Neural cell (in vitro differentiated cells): Measurements from ENCODE around the gene SMCO1.

ENCODE experiments used
- EP300 ChIP-seq: fragments of 450-650 bp; conservative IDR thresholded peaks from 2 replicates; pipeline ENCODE4 v1.6.1; 2014; ENCODE audit warnings: antibody characterized with exemption, mild to moderate bottlenecking, moderate library complexity; ENCODE audit not compliant: poor library complexity, severe bottlenecking
- EZH2 ChIP-seq: fragments of 200-600, 300-800 bp; shearing (Covaris generic), sonication (generic); IDR thresholded peaks from 2 replicates; pipeline ENCODE4 v1.6.1; 2014; ENCODE audit warnings: antibody characterized with exemption, low read length, borderline replicate concordance, mild to moderate bottlenecking; ENCODE audit not compliant: insufficient read depth, poor library complexity, severe bottlenecking
- POLR2AphosphoS5 ChIP-seq: IDR thresholded peaks from 2 replicates; pipeline ENCODE4 v1.6.1; 2012
- RAD21 ChIP-seq: fragments of 450-650 bp; conservative IDR thresholded peaks from 2 replicates; pipeline ENCODE4 v1.6.1; 2014; ENCODE audit warnings: antibody characterized with exemption, mild to moderate bottlenecking, moderate library complexity
- SMC3 ChIP-seq: fragments of 450-650 bp; conservative IDR thresholded peaks from 2 replicates; pipeline ENCODE4 v1.6.1; 2014; ENCODE audit warnings: antibody characterized with exemption, mild to moderate bottlenecking, moderate library complexity; ENCODE audit not compliant: poor library complexity
- TAF1 ChIP-seq: IDR thresholded peaks from 2 replicates; pipeline ENCODE4 v1.6.1; 2012; ENCODE audit warnings: low read depth
- TF ChIP-seq, protein P1 (sequence below): fragments of 450-650 bp; IDR thresholded peaks from 2 replicates; pipeline ENCODE4 v1.5.1; 2014; ENCODE audit warnings: antibody characterized with exemption, mild to moderate bottlenecking, moderate library complexity; ENCODE audit not compliant: poor library complexity, severe bottlenecking
- TF ChIP-seq, protein P2 (sequence below): IDR thresholded peaks from 2 replicates; pipeline ENCODE4 v1.6.1; 2012; ENCODE audit warnings: borderline replicate concordance

DNA sequence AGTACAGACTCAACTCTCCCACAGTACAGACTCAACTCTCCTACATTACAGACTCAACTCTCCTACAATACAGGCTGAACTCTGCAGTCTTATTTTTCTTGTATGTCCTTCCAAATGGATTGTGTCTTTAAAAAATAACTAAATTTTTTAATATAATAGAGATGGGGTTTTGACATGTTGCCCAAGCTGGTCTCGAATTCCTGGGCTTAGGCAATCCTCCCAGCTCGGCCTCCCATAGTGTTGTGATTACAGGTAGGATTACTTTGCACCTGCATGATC is 51.7 kb downstream of the SMCO1 start:
- TF ChIP-seq, protein P1, sequence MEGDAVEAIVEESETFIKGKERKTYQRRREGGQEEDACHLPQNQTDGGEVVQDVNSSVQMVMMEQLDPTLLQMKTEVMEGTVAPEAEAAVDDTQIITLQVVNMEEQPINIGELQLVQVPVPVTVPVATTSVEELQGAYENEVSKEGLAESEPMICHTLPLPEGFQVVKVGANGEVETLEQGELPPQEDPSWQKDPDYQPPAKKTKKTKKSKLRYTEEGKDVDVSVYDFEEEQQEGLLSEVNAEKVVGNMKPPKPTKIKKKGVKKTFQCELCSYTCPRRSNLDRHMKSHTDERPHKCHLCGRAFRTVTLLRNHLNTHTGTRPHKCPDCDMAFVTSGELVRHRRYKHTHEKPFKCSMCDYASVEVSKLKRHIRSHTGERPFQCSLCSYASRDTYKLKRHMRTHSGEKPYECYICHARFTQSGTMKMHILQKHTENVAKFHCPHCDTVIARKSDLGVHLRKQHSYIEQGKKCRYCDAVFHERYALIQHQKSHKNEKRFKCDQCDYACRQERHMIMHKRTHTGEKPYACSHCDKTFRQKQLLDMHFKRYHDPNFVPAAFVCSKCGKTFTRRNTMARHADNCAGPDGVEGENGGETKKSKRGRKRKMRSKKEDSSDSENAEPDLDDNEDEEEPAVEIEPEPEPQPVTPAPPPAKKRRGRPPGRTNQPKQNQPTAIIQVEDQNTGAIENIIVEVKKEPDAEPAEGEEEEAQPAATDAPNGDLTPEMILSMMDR: no peak
- TF ChIP-seq EP300: no peak
- no peak for TF ChIP-seq TAF1
- TF ChIP-seq, protein P2, sequence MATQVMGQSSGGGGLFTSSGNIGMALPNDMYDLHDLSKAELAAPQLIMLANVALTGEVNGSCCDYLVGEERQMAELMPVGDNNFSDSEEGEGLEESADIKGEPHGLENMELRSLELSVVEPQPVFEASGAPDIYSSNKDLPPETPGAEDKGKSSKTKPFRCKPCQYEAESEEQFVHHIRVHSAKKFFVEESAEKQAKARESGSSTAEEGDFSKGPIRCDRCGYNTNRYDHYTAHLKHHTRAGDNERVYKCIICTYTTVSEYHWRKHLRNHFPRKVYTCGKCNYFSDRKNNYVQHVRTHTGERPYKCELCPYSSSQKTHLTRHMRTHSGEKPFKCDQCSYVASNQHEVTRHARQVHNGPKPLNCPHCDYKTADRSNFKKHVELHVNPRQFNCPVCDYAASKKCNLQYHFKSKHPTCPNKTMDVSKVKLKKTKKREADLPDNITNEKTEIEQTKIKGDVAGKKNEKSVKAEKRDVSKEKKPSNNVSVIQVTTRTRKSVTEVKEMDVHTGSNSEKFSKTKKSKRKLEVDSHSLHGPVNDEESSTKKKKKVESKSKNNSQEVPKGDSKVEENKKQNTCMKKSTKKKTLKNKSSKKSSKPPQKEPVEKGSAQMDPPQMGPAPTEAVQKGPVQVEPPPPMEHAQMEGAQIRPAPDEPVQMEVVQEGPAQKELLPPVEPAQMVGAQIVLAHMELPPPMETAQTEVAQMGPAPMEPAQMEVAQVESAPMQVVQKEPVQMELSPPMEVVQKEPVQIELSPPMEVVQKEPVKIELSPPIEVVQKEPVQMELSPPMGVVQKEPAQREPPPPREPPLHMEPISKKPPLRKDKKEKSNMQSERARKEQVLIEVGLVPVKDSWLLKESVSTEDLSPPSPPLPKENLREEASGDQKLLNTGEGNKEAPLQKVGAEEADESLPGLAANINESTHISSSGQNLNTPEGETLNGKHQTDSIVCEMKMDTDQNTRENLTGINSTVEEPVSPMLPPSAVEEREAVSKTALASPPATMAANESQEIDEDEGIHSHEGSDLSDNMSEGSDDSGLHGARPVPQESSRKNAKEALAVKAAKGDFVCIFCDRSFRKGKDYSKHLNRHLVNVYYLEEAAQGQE: no peak
- no peak for TF ChIP-seq EZH2
- TF ChIP-seq RAD21: no peak
- no peak for TF ChIP-seq SMC3
- TF ChIP-seq POLR2AphosphoS5: no peak
